A673 (cell line): ENCODE data around the gene HIPK1. TPM values are rescaled to one million over a fixed set of nuclear protein-coding genes. Genes with fewer than 3 reads are reported as not detected.

Experiments used
- BruUV-seq: library from RNA; stranded (reverse); fragments of 400-500 nt; replicated peaks from 2 replicates; lab custom pipeline; 2021; lab: Mats Ljungman, UMichigan
- CTCF ChIA-PET: fragments of 300-600 bp; sonication (Branson Sonifier 250); formaldehyde crosslinking; loops from one replicate; lab custom pipeline; 2022; ENCODE audit warnings: antibody characterized with exemption; lab: Charles Lee
- POLR2A ChIA-PET: fragments of 300-600 bp; sonication (Branson Sonifier 250); formaldehyde crosslinking; loops from one replicate; lab custom pipeline; 2022; ENCODE audit warnings: antibody characterized with exemption; ENCODE audit not compliant: low non-redundant PET; lab: Charles Lee
- DNase-seq: peaks from one replicate; pipeline ENCODE4 v3.0.0-alpha.2; 2015; ENCODE audit warnings: low spot score
- H3K27ac ChIP-seq: fragments of 200-600 bp; sonication (generic); 2 replicates; pipeline ENCODE4 v1.5.1; 2016; ENCODE audit warnings: mixed run types, low read depth, mild to moderate bottlenecking, mixed read lengths, antibody characterized with exemption, low read length; ENCODE audit not compliant: poor library complexity, severe bottlenecking
- H3K27me3 ChIP-seq: fragments of 200-600 bp; sonication (generic); replicated peaks from 2 replicates; pipeline ENCODE4 v1.6.1; 2017; ENCODE audit warnings: mixed run types, low read depth, mild to moderate bottlenecking, mixed read lengths, antibody characterized with exemption, low read length; ENCODE audit not compliant: insufficient read depth, poor library complexity
- H3K36me3 ChIP-seq: fragments of 200-600 bp; sonication (generic); 2 replicates; pipeline ENCODE4 v1.6.1; 2016; ENCODE audit warnings: mixed run types, mild to moderate bottlenecking, mixed read lengths, antibody characterized with exemption, low read length; ENCODE audit not compliant: insufficient read depth, poor library complexity, severe bottlenecking
- H3K4me1 ChIP-seq: fragments of 200-600 bp; sonication (generic); 2 replicates; pipeline ENCODE4 v1.6.1; 2017; ENCODE audit warnings: mixed run types, mild to moderate bottlenecking, mixed read lengths, antibody characterized with exemption, low read length; ENCODE audit not compliant: insufficient read depth, poor library complexity, severe bottlenecking
- H3K4me3 ChIP-seq: fragments of 200-600 bp; sonication (generic); 2 replicates; pipeline ENCODE4 v1.5.1; 2016; ENCODE audit warnings: low read depth, mixed run types, mild to moderate bottlenecking, mixed read lengths, low read length; ENCODE audit not compliant: poor library complexity, severe bottlenecking
- H3K9me3 ChIP-seq: fragments of 200-600 bp; sonication (generic); 2 replicates; pipeline ENCODE4 v1.6.1; 2016; ENCODE audit warnings: mixed run types, low read depth, mild to moderate bottlenecking, mixed read lengths, antibody characterized with exemption, low read length; ENCODE audit not compliant: poor library complexity, severe bottlenecking
- CTCF ChIP-seq: fragments of 300-800, 200-600 bp; sonication (generic); conservative IDR thresholded peaks from 2 replicates; pipeline ENCODE4 v1.5.1; 2017; ENCODE audit warnings: low read depth, mild to moderate bottlenecking, antibody characterized with exemption, low read length, moderate library complexity, mixed read lengths
- EZH2 ChIP-seq: fragments of 200-600 bp; sonication (generic); IDR thresholded peaks from 2 replicates; pipeline ENCODE4 v1.6.1; 2017; ENCODE audit warnings: borderline replicate concordance, low read depth, mild to moderate bottlenecking, mixed read lengths, antibody characterized with exemption, low read length; ENCODE audit not compliant: poor library complexity, severe bottlenecking
- intact Hi-C: fragments of 100-400 bp; cut with micrococcal nuclease; formaldehyde crosslinking; loops from one replicate; pipeline ENCODE4 v1.10.0; 2022; ENCODE audit not compliant: unreplicated experiment
- total RNA-seq: library from RNA; stranded (reverse); gene quantifications from 2 replicates; pipeline ENCODE4 v1.2.3, GENCODE V29; 2021

Gene HIPK1
- total RNA-seq, 1 experiment from 2014 or later = 81.3 TPM

DNA sequence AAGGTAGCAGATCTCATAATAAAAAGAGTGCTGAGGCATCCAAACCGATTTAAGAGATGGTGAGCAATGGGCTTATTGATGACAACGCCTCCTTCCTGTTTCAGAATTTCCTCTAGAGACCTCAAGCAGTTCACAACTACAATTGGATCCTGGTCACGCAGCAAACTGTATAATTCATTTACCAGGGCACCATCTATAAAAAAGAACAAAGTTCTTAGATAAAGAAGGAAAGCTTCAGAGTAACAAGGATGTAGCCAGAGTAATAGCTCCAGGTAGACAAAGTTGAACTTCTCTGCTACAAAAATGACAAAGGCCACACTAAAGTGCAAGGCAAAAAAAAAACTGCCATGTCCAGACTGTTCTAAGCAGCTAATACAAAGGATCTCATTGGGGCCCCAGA is 27.9 kb upstream of the HIPK1 start:
- H3K27ac ChIP-seq = no peak overlapping the region
- no TSS peak for BruUV-seq
- H3K36me3 ChIP-seq = peaks cover 65% of the 10 kb centered on the region
- ChIA-PET POLR2A (no interaction called here), CTCF (no interaction called here)
- no peak overlapping the region for H3K4me3 ChIP-seq
- no peak for DNase-seq
- no peaks in the 10 kb centered on the region for H3K27me3 ChIP-seq
- H3K9me3 ChIP-seq = no peaks in the 10 kb centered on the region
- no peak for TF ChIP-seq EZH2
- TF ChIP-seq CTCF = no peak
- intact Hi-C loops = no loop called here
- peaks cover 10% of the 10 kb centered on the region for H3K4me1 ChIP-seq

DNA sequence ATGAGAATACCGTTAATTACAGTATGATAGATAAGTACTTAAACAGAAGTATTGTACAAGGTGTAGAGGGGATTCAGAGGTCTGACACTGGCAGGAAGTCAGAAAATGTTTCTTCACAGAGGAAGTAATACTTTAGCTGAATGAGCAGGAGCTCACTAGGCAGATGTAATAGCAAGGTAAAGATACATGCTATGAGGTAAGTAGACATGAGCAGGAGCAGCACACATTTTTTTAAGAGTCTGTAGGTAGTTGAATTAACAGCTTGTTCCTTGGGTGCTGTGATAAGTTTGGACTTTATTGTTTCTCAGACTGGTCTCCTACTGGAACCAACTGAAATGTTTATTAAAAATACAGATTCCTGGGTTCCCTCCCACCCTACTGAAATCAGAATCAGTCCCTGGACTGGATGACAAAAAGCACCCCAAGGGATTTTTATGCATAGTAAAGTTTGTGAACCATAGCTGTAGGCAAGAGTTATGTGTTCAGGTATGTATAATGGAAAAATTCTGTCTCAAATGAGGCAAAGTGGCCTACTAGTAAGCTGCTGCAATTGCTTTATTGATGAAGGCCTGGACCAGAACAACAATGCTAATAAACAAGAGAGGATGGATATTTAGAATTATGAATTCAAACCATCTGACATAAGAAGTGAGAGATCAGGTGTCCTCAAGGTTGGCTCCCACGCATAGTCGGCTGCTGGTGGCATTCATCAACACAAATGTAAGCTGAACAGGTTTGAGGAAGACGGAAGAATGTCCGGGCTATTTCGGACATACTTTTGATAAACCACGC is 25.4 kb upstream of the HIPK1 start:
- DNase-seq = peak; percentile 27
- no peaks in the 10 kb centered on the region for H3K27me3 ChIP-seq
- TF ChIP-seq CTCF (no peak), EZH2 (no peak)
- BruUV-seq = no TSS peak
- no peaks in the 10 kb centered on the region for H3K9me3 ChIP-seq
- ChIA-PET POLR2A (no interaction called here), CTCF (interaction anchor here (1.0 to 2.1 kb wide), 3 partner anchors 25 to 379 kb away, joined by 3 to 8 read pairs (median 6); partner anchors contain the start of gene HIPK1)
- peak overlapping the region; percentile 86 for H3K27ac ChIP-seq
- peak overlapping the region; percentile 86 for H3K4me3 ChIP-seq
- intact Hi-C loops = loop anchor here (2.0 kb wide), 1 partner anchor 69 kb away; no protein-coding TSS in a partner anchor
- H3K4me1 ChIP-seq = peaks cover 10% of the 10 kb centered on the region
- peaks cover 61% of the 10 kb centered on the region for H3K36me3 ChIP-seq

- peak overlapping the region; percentile 86 for H3K4me3 ChIP-seq
- H3K9me3 ChIP-seq = no peaks in the 10 kb centered on the region
- DNase-seq = no peak
- TF ChIP-seq EZH2 (no peak), CTCF (no peak)
- peak overlapping the region; percentile 86 for H3K27ac ChIP-seq
- BruUV-seq = TSS peak; percentile 64
- H3K36me3 ChIP-seq = peaks cover 61% of the 10 kb centered on the region
- peaks cover 10% of the 10 kb centered on the region for H3K4me1 ChIP-seq
- H3K27me3 ChIP-seq = no peaks in the 10 kb centered on the region
- intact Hi-C loops = loop anchor here (2.0 kb wide), 1 partner anchor 69 kb away; no protein-coding TSS in a partner anchor
- ChIA-PET POLR2A (no interaction called here), CTCF (interaction anchor here (0.5 to 2.1 kb wide), 3 partner anchors 25 to 188 kb away, joined by 3 to 6 read pairs (median 6); partner anchors contain the start of gene HIPK1)
These were observed 24.8 kb upstream of the HIPK1 start for GRCh38 chr1:113904293-113904673.
